ENCODE results near the gene CLIC3.

The CLIC3 gene

GRCh38 chr9:136964171-136964689, 32.1 kb downstream of the CLIC3 start:
- peaks cover 33% of the 10 kb centered on the region for H3K4me1 Mint-ChIP-seq (ENCODE audit: low read depth)
- no peak overlapping the region for H3K4me3 Mint-ChIP-seq
- H3K9me3 Mint-ChIP-seq, result no peaks in the 10 kb centered on the region
- H3K27ac Mint-ChIP-seq, result no peak overlapping the region
- no peaks in the 10 kb centered on the region for H3K36me3 Mint-ChIP-seq (ENCODE audit: low read depth)
- H3K27me3 Mint-ChIP-seq, result no peaks in the 10 kb centered on the region
- no peak for DNase-seq

DNA sequence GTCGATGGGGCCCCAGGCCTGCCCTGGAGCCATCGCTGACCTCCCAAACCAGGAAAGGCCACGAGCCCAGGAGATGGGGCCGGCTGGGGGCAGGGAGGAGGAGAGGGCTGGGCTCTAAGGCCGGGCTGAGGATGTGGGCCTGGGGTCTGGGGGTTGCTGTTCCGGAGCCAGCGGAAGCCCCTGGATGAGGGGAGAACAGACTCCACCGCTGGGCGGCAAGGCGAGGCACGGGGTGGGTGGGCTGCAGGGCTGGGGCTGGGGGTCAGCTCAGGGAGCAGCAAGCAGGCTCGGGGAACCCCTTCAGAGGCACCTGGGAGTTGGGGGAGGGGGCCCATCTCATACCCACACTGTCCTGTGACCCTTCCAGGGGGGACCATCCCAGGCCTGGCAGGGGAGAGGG, 32.6 kb downstream of the CLIC3 start:
- no peak for DNase-seq
- Mint-ChIP-seq H3K27me3 (no peaks in the 10 kb centered on the region), H3K4me3 (no peak overlapping the region), H3K4me1 (ENCODE audit: low read depth) (peaks cover 33% of the 10 kb centered on the region), H3K36me3 (ENCODE audit: low read depth) (no peaks in the 10 kb centered on the region), H3K27ac (no peak overlapping the region), H3K9me3 (no peaks in the 10 kb centered on the region)

GRCh38 chr9:136963341-136963740, 33.0 kb downstream of the CLIC3 start:
- no peak for DNase-seq
- Mint-ChIP-seq H3K27ac (no peak overlapping the region), H3K4me3 (no peak overlapping the region), H3K27me3 (no peaks in the 10 kb centered on the region), H3K36me3 (ENCODE audit: low read depth) (no peaks in the 10 kb centered on the region), H3K9me3 (no peaks in the 10 kb centered on the region), H3K4me1 (ENCODE audit: low read depth) (peaks cover 33% of the 10 kb centered on the region)

- DNase-seq, result no peak
- no peaks in the 10 kb centered on the region for H3K9me3 Mint-ChIP-seq
- peaks cover 33% of the 10 kb centered on the region for H3K4me1 Mint-ChIP-seq (ENCODE audit: low read depth)
- no peak overlapping the region for H3K27ac Mint-ChIP-seq
- no peaks in the 10 kb centered on the region for H3K36me3 Mint-ChIP-seq (ENCODE audit: low read depth)
- H3K4me3 Mint-ChIP-seq, result no peak overlapping the region
- H3K27me3 Mint-ChIP-seq, result no peaks in the 10 kb centered on the region
These were observed 33.6 kb downstream of the CLIC3 start for GRCh38 chr9:136962701-136963248.

DNA sequence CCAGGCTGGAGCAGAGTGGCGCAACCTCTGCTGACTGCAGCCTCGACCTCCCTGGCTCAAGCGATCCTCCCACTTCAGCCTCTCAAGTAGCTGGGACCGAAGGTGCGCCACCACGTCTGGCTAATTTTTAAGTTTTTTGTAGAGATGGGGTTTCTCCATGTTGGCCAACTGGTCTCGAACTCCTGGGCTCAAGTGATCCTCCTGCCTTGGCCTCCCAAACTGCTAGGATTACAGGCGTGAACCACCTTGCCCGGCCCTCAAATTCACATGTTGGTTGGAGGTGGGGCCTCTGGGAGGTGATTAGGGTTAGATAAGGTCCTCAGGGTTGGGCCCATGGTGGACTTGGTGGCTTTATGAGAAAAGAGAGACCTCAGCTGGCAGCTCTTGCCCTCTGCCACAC, 34.2 kb downstream of the CLIC3 start:
- H3K36me3 Mint-ChIP-seq (ENCODE audit: low read depth), result no peaks in the 10 kb centered on the region
- H3K27me3 Mint-ChIP-seq, result no peaks in the 10 kb centered on the region
- H3K9me3 Mint-ChIP-seq, result no peaks in the 10 kb centered on the region
- no peak for DNase-seq
- peaks cover 33% of the 10 kb centered on the region for H3K4me1 Mint-ChIP-seq (ENCODE audit: low read depth)
- H3K27ac Mint-ChIP-seq, result no peak overlapping the region
- H3K4me3 Mint-ChIP-seq, result no peak overlapping the region

DNA sequence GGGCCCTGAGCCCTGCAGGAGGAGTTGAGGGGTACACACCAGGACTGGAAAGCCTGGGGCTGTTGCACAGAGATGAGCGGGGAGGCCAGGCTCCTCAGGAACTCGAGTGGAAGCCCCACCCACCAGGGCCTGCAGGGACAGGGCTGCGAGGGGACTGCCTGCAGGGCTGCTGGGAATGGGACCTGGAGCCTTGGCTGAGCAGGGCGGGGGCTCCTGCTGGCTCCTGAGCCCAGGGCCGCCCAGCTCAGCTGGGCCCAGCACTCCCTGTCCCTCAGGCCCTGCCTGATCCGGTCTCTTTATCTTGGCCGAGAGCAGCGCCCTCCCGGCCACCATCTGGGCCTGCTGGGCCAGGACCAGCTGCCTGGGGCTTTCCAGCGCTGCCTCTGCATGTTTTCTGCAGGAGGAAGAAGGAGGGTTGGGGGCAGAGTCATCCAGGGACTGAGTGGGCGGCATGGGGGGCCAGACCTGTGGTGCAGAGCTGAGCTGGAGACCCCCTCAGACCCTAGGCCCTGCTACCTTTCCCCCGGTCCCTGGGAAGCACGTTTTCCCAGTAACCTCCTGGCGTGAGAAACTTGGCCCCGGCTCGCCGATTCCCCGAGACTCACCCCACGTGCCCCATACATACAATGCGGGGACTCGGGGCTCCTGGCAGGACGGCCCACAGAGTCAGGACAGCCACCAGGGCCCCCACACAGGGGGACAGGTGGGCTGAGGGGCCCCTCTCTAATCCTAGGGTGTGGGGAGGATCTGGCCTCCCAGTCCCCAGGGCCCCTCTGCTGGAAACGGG, 34.9 kb downstream of the CLIC3 start:
- Mint-ChIP-seq H3K27ac (no peak overlapping the region), H3K27me3 (no peaks in the 10 kb centered on the region), H3K4me3 (no peak overlapping the region), H3K36me3 (ENCODE audit: low read depth) (no peaks in the 10 kb centered on the region), H3K4me1 (ENCODE audit: low read depth) (peaks cover 33% of the 10 kb centered on the region), H3K9me3 (no peaks in the 10 kb centered on the region)
- no peak for DNase-seq

DNA sequence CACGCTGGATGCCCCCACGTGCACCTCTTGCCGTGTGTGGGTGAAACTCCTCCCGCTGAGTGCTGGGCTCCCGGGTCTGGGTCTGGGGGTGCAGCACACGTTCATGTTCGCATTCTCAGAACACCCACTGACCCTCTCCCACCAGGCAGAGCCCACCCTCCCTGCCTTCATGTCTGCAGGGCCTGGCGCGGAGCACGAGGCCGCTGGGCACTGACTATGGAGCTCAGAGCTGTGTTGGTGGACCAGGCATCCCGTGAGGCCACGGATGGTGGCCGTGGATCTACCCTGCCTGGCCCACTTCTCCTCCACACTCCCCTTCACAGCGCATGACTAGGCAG, 35.5 kb downstream of the CLIC3 start:
- Mint-ChIP-seq H3K27me3 (no peaks in the 10 kb centered on the region), H3K9me3 (peaks cover 2% of the 10 kb centered on the region), H3K4me1 (ENCODE audit: low read depth) (peaks cover 27% of the 10 kb centered on the region), H3K36me3 (ENCODE audit: low read depth) (no peaks in the 10 kb centered on the region), H3K27ac (no peak overlapping the region), H3K4me3 (no peak overlapping the region)
- no peak for DNase-seq

DNA sequence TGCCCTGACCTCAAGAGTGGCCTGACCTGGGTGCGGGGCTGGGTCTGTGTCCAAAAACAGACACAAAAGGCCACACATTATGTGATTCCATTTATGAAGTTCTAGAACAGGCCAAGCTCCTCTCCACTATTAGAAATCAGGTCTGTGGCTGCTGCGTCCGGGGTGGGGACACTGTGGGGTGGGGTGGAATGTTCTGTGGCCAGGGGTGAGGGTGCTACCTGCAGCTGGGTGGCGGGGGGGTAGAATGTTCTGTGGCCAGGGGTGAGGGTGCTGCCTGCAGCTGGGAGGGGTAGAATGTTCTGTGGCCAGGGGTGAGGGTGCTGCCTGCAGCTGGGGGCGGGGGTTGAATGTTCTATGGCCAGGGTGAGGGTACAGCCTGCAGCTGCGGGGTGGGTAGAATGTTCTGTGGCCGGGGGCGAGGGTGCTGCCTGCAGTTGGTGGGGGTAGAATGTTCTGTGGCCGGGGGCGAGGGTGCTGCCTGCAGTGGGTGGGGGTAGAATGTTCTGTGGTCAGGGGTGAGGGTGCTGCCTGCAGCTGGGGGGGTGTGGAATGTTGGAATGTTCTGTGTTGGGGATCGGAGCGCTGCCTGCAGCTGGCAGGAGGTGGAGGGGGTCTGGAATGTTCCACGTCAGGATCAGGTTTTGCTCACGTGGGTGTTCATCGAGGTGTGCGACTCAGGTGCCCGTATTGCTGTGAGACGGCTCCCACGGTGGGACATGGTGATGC, 36.0 kb downstream of the CLIC3 start:
- H3K4me3 Mint-ChIP-seq, result no peak overlapping the region
- no peaks in the 10 kb centered on the region for H3K27me3 Mint-ChIP-seq
- no peaks in the 10 kb centered on the region for H3K36me3 Mint-ChIP-seq (ENCODE audit: low read depth)
- peaks cover 22% of the 10 kb centered on the region for H3K4me1 Mint-ChIP-seq (ENCODE audit: low read depth)
- peaks cover 2% of the 10 kb centered on the region for H3K9me3 Mint-ChIP-seq
- no peak overlapping the region for H3K27ac Mint-ChIP-seq
- no peak for DNase-seq

- H3K27ac Mint-ChIP-seq, result no peak overlapping the region
- peaks cover 2% of the 10 kb centered on the region for H3K9me3 Mint-ChIP-seq
These were observed 37.2 kb downstream of the CLIC3 start for GRCh38 chr9:136958898-136959850.

DNA sequence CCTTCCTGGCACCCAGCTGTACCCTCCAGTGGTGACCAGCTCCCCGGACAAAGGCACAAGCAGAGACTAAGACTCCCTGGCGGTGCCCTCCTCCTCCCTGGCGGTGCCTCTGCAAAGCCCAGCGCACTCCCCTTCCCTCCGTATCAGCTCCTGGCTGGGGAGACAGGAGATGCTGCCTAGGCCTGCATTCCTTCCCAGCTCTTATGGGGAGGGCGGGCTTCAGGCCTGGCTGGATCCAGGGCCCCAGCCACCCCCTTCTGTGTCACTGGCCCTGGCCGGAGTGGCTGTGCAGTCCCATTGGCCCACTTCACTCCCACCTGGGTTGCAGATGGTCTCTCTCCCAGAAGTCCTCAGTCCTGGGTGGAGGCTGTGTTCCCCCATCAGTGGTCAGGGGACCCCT, 37.9 kb downstream of the CLIC3 start:
- H3K4me1 Mint-ChIP-seq (ENCODE audit: low read depth), result peaks cover 15% of the 10 kb centered on the region
- no peaks in the 10 kb centered on the region for H3K36me3 Mint-ChIP-seq (ENCODE audit: low read depth)
- DNase-seq, result no peak
- H3K9me3 Mint-ChIP-seq, result peaks cover 2% of the 10 kb centered on the region
- H3K27ac Mint-ChIP-seq, result no peak overlapping the region
- H3K4me3 Mint-ChIP-seq, result no peak overlapping the region
- no peaks in the 10 kb centered on the region for H3K27me3 Mint-ChIP-seq

More at GRCh38 chr9:136958898-136959850, 37.2 kb downstream of the CLIC3 start:
- H3K36me3 Mint-ChIP-seq (ENCODE audit: low read depth), result no peaks in the 10 kb centered on the region
- H3K4me1 Mint-ChIP-seq (ENCODE audit: low read depth), result peaks cover 15% of the 10 kb centered on the region
- DNase-seq, result no peak
- no peaks in the 10 kb centered on the region for H3K27me3 Mint-ChIP-seq
- no peak overlapping the region for H3K4me3 Mint-ChIP-seq

DNA sequence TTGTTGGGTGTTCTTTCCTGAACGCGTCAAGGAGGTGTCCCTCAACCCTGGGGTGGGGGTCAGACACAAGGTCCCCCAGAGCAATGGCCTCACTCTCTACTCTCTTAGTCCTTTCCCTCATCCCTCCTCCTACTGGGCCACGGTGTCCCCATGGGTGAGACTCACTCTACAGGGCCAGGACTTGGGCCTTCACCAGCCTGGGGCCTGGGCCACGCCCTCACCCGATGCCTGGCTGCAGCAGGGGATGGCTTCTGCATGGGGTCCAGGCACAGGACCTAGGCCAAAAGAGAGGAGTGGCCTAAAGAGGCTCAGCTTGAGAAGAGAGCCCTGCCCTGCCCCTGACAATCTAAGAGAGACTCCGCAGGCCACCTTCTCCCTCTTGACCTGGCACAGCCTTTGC, 38.5 kb downstream of the CLIC3 start:
- no peak for DNase-seq
- Mint-ChIP-seq H3K27me3 (no peaks in the 10 kb centered on the region), H3K27ac (no peak overlapping the region), H3K4me1 (ENCODE audit: low read depth) (peaks cover 13% of the 10 kb centered on the region), H3K9me3 (peaks cover 2% of the 10 kb centered on the region), H3K36me3 (ENCODE audit: low read depth) (no peaks in the 10 kb centered on the region), H3K4me3 (no peak overlapping the region)

- no peak for DNase-seq
- Mint-ChIP-seq H3K27me3 (no peaks in the 10 kb centered on the region), H3K9me3 (peaks cover 2% of the 10 kb centered on the region), H3K36me3 (ENCODE audit: low read depth) (no peaks in the 10 kb centered on the region), H3K27ac (no peak overlapping the region), H3K4me1 (ENCODE audit: low read depth) (peaks cover 8% of the 10 kb centered on the region), H3K4me3 (no peak overlapping the region)
These were observed 38.9 kb downstream of the CLIC3 start for GRCh38 chr9:136957461-136957860.

DNA sequence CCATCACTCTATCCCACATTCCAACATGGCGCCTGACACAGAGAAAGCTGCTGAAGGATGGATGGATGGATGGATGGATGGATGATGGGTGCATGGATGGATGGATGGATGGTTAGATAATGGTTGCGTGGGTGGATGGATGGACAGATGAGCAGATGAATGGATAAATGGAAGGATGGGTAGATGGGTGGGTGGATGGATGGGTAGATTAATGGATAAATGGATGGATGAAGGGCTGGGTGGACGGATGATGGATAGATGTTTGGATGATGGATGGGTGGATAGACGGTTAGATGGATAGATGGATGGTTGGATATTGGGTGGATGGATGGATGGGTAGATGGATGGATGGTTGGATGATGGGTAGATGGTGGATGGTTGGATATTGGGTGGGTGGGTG, 39.8 kb downstream of the CLIC3 start:
- peaks cover 2% of the 10 kb centered on the region for H3K9me3 Mint-ChIP-seq
- no peaks in the 10 kb centered on the region for H3K27me3 Mint-ChIP-seq
- no peak for DNase-seq
- H3K4me3 Mint-ChIP-seq, result no peak overlapping the region
- no peak overlapping the region for H3K27ac Mint-ChIP-seq
- H3K4me1 Mint-ChIP-seq (ENCODE audit: low read depth), result peaks cover 5% of the 10 kb centered on the region
- no peaks in the 10 kb centered on the region for H3K36me3 Mint-ChIP-seq (ENCODE audit: low read depth)

DNA sequence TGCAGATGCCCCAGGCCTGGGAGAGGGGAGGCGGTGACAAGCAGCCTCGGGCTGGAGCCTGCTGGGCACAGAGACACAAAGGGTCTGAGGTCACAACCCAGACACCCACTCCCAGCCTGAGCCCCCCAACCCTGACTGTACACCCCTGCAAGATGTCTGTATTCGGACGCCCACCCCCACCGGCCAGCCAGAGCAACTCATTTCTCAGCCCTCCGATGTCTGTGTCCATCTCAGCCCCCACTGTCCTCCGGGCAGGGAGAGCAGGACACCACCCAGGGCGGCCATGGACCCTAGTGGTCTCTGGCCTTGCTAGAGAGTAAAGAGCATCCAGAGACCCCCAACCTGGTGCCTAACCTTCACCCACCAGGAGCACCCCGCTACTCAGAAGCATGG, 40.4 kb downstream of the CLIC3 start:
- no peak overlapping the region for H3K27ac Mint-ChIP-seq
- H3K4me1 Mint-ChIP-seq (ENCODE audit: low read depth), result peaks cover 5% of the 10 kb centered on the region
- no peak overlapping the region for H3K4me3 Mint-ChIP-seq
- DNase-seq, result no peak
- H3K9me3 Mint-ChIP-seq, result peaks cover 2% of the 10 kb centered on the region
- no peaks in the 10 kb centered on the region for H3K36me3 Mint-ChIP-seq (ENCODE audit: low read depth)
- H3K27me3 Mint-ChIP-seq, result no peaks in the 10 kb centered on the region

Data from activated T-cell treated with anti-CD3 and anti-CD28 coated beads, Interleukin-2, amount 50 U/mL, for 24 hours (primary cell).